Mucosa of stomach (tissue), 1 donor: ENCODE results near the gene CARS1.

ENCODE experiments used
- H3K27me3 ChIP-seq: one replicate; pipeline ENCODE4 v1.7.0; 2013; ENCODE audit warnings: mild to moderate bottlenecking, low read length; ENCODE audit not compliant: control insufficient read depth, insufficient read depth
- H3K36me3 ChIP-seq: one replicate; pipeline ENCODE4 v1.7.0; 2013; ENCODE audit warnings: low read length; ENCODE audit not compliant: control insufficient read depth, insufficient read depth
- H3K4me1 ChIP-seq: one replicate; pipeline ENCODE4 v1.7.0; 2013; ENCODE audit warnings: mild to moderate bottlenecking, low read length; ENCODE audit not compliant: control insufficient read depth, insufficient read depth
- H3K4me3 ChIP-seq: one replicate; pipeline ENCODE4 v1.7.0; 2013; ENCODE audit warnings: low read length
- H3K9ac ChIP-seq: one replicate; pipeline ENCODE4 v1.7.0; 2013; ENCODE audit warnings: mild to moderate bottlenecking, low read length, moderate library complexity
- H3K9me3 ChIP-seq: one replicate; pipeline ENCODE4 v1.7.0; 2013; ENCODE audit warnings: mild to moderate bottlenecking, low read length, moderate library complexity; ENCODE audit not compliant: control insufficient read depth
- donor health status: Pancreatic carcinoma.

CARS1 gene

GRCh38 chr11:3087373-3087772 is 30.1 kb upstream of the CARS1 start:
- no peak overlapping the region for H3K4me3 ChIP-seq
- H3K9ac ChIP-seq: no peak overlapping the region
- peaks cover 4% of the 10 kb centered on the region for H3K4me1 ChIP-seq
- H3K9me3 ChIP-seq: no peaks in the 10 kb centered on the region
- H3K27me3 ChIP-seq: no peaks in the 10 kb centered on the region
- H3K36me3 ChIP-seq: no peaks in the 10 kb centered on the region

GRCh38 chr11:3086671-3087150 is 29.5 kb upstream of the CARS1 start:
- Histone ChIP-seq H3K4me1 (no peaks in the 10 kb centered on the region), H3K4me3 (no peak overlapping the region), H3K9ac (no peak overlapping the region), H3K27me3 (no peaks in the 10 kb centered on the region), H3K9me3 (no peaks in the 10 kb centered on the region), H3K36me3 (no peaks in the 10 kb centered on the region)

GRCh38 chr11:3086114-3086513 is 28.9 kb upstream of the CARS1 start:
- Histone ChIP-seq H3K9me3 (no peaks in the 10 kb centered on the region), H3K36me3 (no peaks in the 10 kb centered on the region), H3K4me1 (no peaks in the 10 kb centered on the region), H3K9ac (no peak overlapping the region), H3K27me3 (no peaks in the 10 kb centered on the region), H3K4me3 (no peak overlapping the region)

- Histone ChIP-seq H3K36me3 (no peaks in the 10 kb centered on the region), H3K27me3 (no peaks in the 10 kb centered on the region), H3K9me3 (no peaks in the 10 kb centered on the region), H3K9ac (no peak overlapping the region), H3K4me1 (no peaks in the 10 kb centered on the region), H3K4me3 (no peak overlapping the region)
Observed at GRCh38 chr11:3085052-3085451, 27.8 kb upstream of the CARS1 start.

- H3K9ac ChIP-seq: no peak overlapping the region
- no peaks in the 10 kb centered on the region for H3K36me3 ChIP-seq
- no peak overlapping the region for H3K4me3 ChIP-seq
- no peaks in the 10 kb centered on the region for H3K27me3 ChIP-seq
- no peaks in the 10 kb centered on the region for H3K9me3 ChIP-seq
- H3K4me1 ChIP-seq: no peaks in the 10 kb centered on the region
Observed at GRCh38 chr11:3083321-3083720, 26.1 kb upstream of the CARS1 start.

GRCh38 chr11:3081386-3081751 is 24.1 kb upstream of the CARS1 start:
- Histone ChIP-seq H3K4me3 (no peak overlapping the region), H3K4me1 (no peaks in the 10 kb centered on the region), H3K9ac (no peak overlapping the region), H3K27me3 (no peaks in the 10 kb centered on the region), H3K36me3 (no peaks in the 10 kb centered on the region), H3K9me3 (no peaks in the 10 kb centered on the region)

GRCh38 chr11:3080733-3081385 is 23.6 kb upstream of the CARS1 start:
- no peaks in the 10 kb centered on the region for H3K27me3 ChIP-seq
- no peaks in the 10 kb centered on the region for H3K9me3 ChIP-seq
- no peak overlapping the region for H3K9ac ChIP-seq
- no peaks in the 10 kb centered on the region for H3K36me3 ChIP-seq
- H3K4me1 ChIP-seq: no peaks in the 10 kb centered on the region
- H3K4me3 ChIP-seq: no peak overlapping the region

GRCh38 chr11:3080104-3080503 is 22.9 kb upstream of the CARS1 start:
- Histone ChIP-seq H3K9ac (no peak overlapping the region), H3K4me1 (no peaks in the 10 kb centered on the region), H3K36me3 (no peaks in the 10 kb centered on the region), H3K9me3 (no peaks in the 10 kb centered on the region), H3K4me3 (no peak overlapping the region), H3K27me3 (peaks cover 3% of the 10 kb centered on the region)

GRCh38 chr11:3077846-3078440 is 20.7 kb upstream of the CARS1 start:
- Histone ChIP-seq H3K9ac (no peak overlapping the region), H3K27me3 (peaks cover 8% of the 10 kb centered on the region), H3K4me1 (no peaks in the 10 kb centered on the region), H3K4me3 (no peak overlapping the region), H3K9me3 (no peaks in the 10 kb centered on the region), H3K36me3 (no peaks in the 10 kb centered on the region)

GRCh38 chr11:3077189-3077836 is 20.1 kb upstream of the CARS1 start:
- no peaks in the 10 kb centered on the region for H3K9me3 ChIP-seq
- H3K9ac ChIP-seq: no peak overlapping the region
- H3K27me3 ChIP-seq: peaks cover 8% of the 10 kb centered on the region
- no peaks in the 10 kb centered on the region for H3K4me1 ChIP-seq
- no peak overlapping the region for H3K4me3 ChIP-seq
- no peaks in the 10 kb centered on the region for H3K36me3 ChIP-seq

- H3K9ac ChIP-seq: no peak overlapping the region
- H3K27me3 ChIP-seq: peaks cover 8% of the 10 kb centered on the region
- no peaks in the 10 kb centered on the region for H3K4me1 ChIP-seq
- H3K9me3 ChIP-seq: no peaks in the 10 kb centered on the region
- no peaks in the 10 kb centered on the region for H3K36me3 ChIP-seq
- H3K4me3 ChIP-seq: no peak overlapping the region
Observed at GRCh38 chr11:3074912-3075589, 17.8 kb upstream of the CARS1 start.

GRCh38 chr11:3073029-3073435 is 15.8 kb upstream of the CARS1 start:
- Histone ChIP-seq H3K9me3 (no peaks in the 10 kb centered on the region), H3K9ac (no peak overlapping the region), H3K36me3 (no peaks in the 10 kb centered on the region), H3K27me3 (peaks cover 8% of the 10 kb centered on the region), H3K4me1 (no peaks in the 10 kb centered on the region), H3K4me3 (no peak overlapping the region)
